Measurements from ENCODE around the gene MLF2. TPM values are rescaled to one million over a fixed set of nuclear protein-coding genes. Genes with fewer than 3 reads are reported as not detected.

The MLF2 gene
- total RNA-seq, 2 experiments from 2014 or later = 114 to 121 TPM

GRCh38 chr12:6758506-6759095, 5.7 kb upstream of the MLF2 start:
- Histone ChIP-seq H3K27ac (ENCODE audit: low read depth in 1 of 2, low read length in 2 of 2) (no peak overlapping the region), H3K9me3 (ENCODE audit: control insufficient read depth in 1 of 2, insufficient read depth in 1 of 2, low read length in 2 of 2) (no peaks in the 10 kb centered on the region), H3K27me3 (ENCODE audit: control insufficient read depth in 1 of 2, insufficient read depth in 2 of 2, low read length in 2 of 2) (peaks cover 0 to 3% of the 10 kb centered on the region in 2 experiments), H3K4me3 (ENCODE audit: low read length) (no peak overlapping the region), H3K36me3 (ENCODE audit: insufficient read depth, low read length) (no peaks in the 10 kb centered on the region), H3K4me1 (ENCODE audit: insufficient read depth, low read length) (peaks cover 4% of the 10 kb centered on the region)
- no peak overlapping the region for H3K4me3 Mint-ChIP-seq
- no peaks in the 10 kb centered on the region for H3K9me3 Mint-ChIP-seq
- no peak for ATAC-seq (ENCODE audit: poor library complexity)
- DNase-seq = no peak
- CTCF ChIA-PET = interaction anchor here (1.0 to 1.8 kb wide), 2 partner anchors 8 to 16 kb away, joined by 3 to 6 read pairs; no protein-coding TSS in a partner anchor
- peaks cover 2% of the 10 kb centered on the region for H3K4me1 Mint-ChIP-seq (ENCODE audit: low read depth)
- H3K27ac Mint-ChIP-seq = no peak overlapping the region
- intact Hi-C loops (cut with DNase I, micrococcal nuclease) = no loop called here
- peaks cover under 1% of the 10 kb centered on the region for H3K36me3 Mint-ChIP-seq (ENCODE audit: low read depth)
- no peaks in the 10 kb centered on the region for H3K27me3 Mint-ChIP-seq
- no peak for TF ChIP-seq CTCF (IDR thresholded peaks at IDR 0.05)
- POLR2A ChIA-PET = interaction anchor here (0.9 kb wide), 1 partner anchor 21 kb away, joined by 4 read pairs; no protein-coding TSS in a partner anchor

GRCh38 chr12:6757028-6757690, 4.2 kb upstream of the MLF2 start:
- ATAC-seq (ENCODE audit: poor library complexity) (no peak), DNase-seq (no peak)
- Histone ChIP-seq H3K9me3 (ENCODE audit: control insufficient read depth in 1 of 2, insufficient read depth in 1 of 2, low read length in 2 of 2) (no peaks in the 10 kb centered on the region), H3K4me3 (ENCODE audit: low read length) (no peak overlapping the region), H3K27me3 (ENCODE audit: control insufficient read depth in 1 of 2, insufficient read depth in 2 of 2, low read length in 2 of 2) (peaks cover 0 to 3% of the 10 kb centered on the region in 2 experiments), H3K36me3 (ENCODE audit: insufficient read depth, low read length) (no peaks in the 10 kb centered on the region), H3K4me1 (ENCODE audit: insufficient read depth, low read length) (peaks cover 17% of the 10 kb centered on the region), H3K27ac (ENCODE audit: low read depth in 1 of 2, low read length in 2 of 2) (no peak overlapping the region)
- intact Hi-C loops (cut with DNase I, micrococcal nuclease) = no loop called here
- no peak for TF ChIP-seq CTCF (IDR thresholded peaks at IDR 0.05)
- H3K36me3 Mint-ChIP-seq (ENCODE audit: low read depth) = peaks cover 6% of the 10 kb centered on the region
- CTCF ChIA-PET = interaction anchor here (1.8 kb wide), 1 partner anchor 10 kb away, joined by 6 read pairs; no protein-coding TSS in a partner anchor
- no peaks in the 10 kb centered on the region for H3K9me3 Mint-ChIP-seq
- no peak overlapping the region for H3K4me3 Mint-ChIP-seq
- H3K4me1 Mint-ChIP-seq (ENCODE audit: low read depth) = peaks cover 12% of the 10 kb centered on the region
- POLR2A ChIA-PET = no interaction called here
- no peaks in the 10 kb centered on the region for H3K27me3 Mint-ChIP-seq
- H3K27ac Mint-ChIP-seq = no peak overlapping the region

- CTCF ChIA-PET = interaction anchor here (0.6 to 3.5 kb wide), 18 partner anchors 8 to 137 kb away, joined by 3 to 27 read pairs (median 6); partner anchors contain the start of genes CD4, PTMS and SPSB2
- H3K4me3 Mint-ChIP-seq = peak overlapping the region; percentile 60
Observed at GRCh38 chr12:6754411-6754810, 1.5 kb upstream of the MLF2 start.

More at GRCh38 chr12:6754411-6754810, 1.5 kb upstream of the MLF2 start:
- ATAC-seq (ENCODE audit: poor library complexity) = no peak
- intact Hi-C loops (cut with DNase I, micrococcal nuclease) = loop anchor here in 1 of 2 experiments (1.0 kb wide), 1 partner anchor 71 kb away; no protein-coding TSS in a partner anchor
- Mint-ChIP-seq H3K36me3 (ENCODE audit: low read depth) (peaks cover 31% of the 10 kb centered on the region), H3K27me3 (no peaks in the 10 kb centered on the region), H3K27ac (peak overlapping the region; percentile 100), H3K9me3 (no peaks in the 10 kb centered on the region), H3K4me1 (ENCODE audit: low read depth) (peaks cover 19% of the 10 kb centered on the region)
- no peak for DNase-seq
- TF ChIP-seq CTCF (IDR thresholded peaks at IDR 0.05) = no peak
- H3K9me3 ChIP-seq (ENCODE audit: control insufficient read depth in 1 of 2, insufficient read depth in 1 of 2, low read length in 2 of 2) = no peaks in the 10 kb centered on the region
- peaks cover 26% of the 10 kb centered on the region for H3K36me3 ChIP-seq (ENCODE audit: insufficient read depth, low read length)
- POLR2A ChIA-PET = interaction anchor here (1.3 to 3.1 kb wide), 12 partner anchors 12 to 204 kb away, joined by 3 to 57 read pairs (median 19); partner anchors contain the start of genes C12orf57, CDCA3, COPS7A and LAG3
- H3K4me1 ChIP-seq (ENCODE audit: insufficient read depth, low read length) = peaks cover 24% of the 10 kb centered on the region
- H3K4me3 ChIP-seq (ENCODE audit: low read length) = no peak overlapping the region
- no peak overlapping the region for H3K27ac ChIP-seq (ENCODE audit: low read depth in 1 of 2, low read length in 2 of 2)
- no peaks in the 10 kb centered on the region for H3K27me3 ChIP-seq (ENCODE audit: control insufficient read depth in 1 of 2, insufficient read depth in 2 of 2, low read length in 2 of 2)

All from CD4-positive, alpha-beta T cell (primary cell).